Suprapubic skin (tissue), 4 donors: Measurements from ENCODE around the gene HSD17B4.

Experiments
- EP300 ChIP-seq: sonication (generic); formaldehyde crosslinking; IDR thresholded peaks from one replicate; pipeline ENCODE4 v1.6.1; 2017; ENCODE audit warnings: antibody characterized with exemption
- POLR2A ChIP-seq, 2 donors: fragments of 450-650 bp; IDR thresholded peaks; one replicate each; pipeline ENCODE4 v1.6.1; 2017; ENCODE audit warnings: antibody characterized with exemption in 2 of 2, mild to moderate bottlenecking in 2 of 2, moderate library complexity in 2 of 2
- POLR2AphosphoS5 ChIP-seq, 3 donors: sonication (generic); formaldehyde crosslinking; IDR thresholded peaks; one replicate each; pipeline ENCODE4 v1.6.1; 2017; ENCODE audit warnings: antibody characterized with exemption in 3 of 3
- TF ChIP-seq, protein P1 (sequence below), 2 donors: fragments of 200-600 bp in 1 of 2; fragments of 450-650 bp in 1 of 2; sonication (generic) in 1 of 2; IDR thresholded peaks; one replicate each; pipeline ENCODE4 v1.5.1; 2016 to 2019; ENCODE audit warnings: antibody characterized with exemption in 2 of 2, mild to moderate bottlenecking in 1 of 2, moderate library complexity in 1 of 2

- TF ChIP-seq, protein P1, sequence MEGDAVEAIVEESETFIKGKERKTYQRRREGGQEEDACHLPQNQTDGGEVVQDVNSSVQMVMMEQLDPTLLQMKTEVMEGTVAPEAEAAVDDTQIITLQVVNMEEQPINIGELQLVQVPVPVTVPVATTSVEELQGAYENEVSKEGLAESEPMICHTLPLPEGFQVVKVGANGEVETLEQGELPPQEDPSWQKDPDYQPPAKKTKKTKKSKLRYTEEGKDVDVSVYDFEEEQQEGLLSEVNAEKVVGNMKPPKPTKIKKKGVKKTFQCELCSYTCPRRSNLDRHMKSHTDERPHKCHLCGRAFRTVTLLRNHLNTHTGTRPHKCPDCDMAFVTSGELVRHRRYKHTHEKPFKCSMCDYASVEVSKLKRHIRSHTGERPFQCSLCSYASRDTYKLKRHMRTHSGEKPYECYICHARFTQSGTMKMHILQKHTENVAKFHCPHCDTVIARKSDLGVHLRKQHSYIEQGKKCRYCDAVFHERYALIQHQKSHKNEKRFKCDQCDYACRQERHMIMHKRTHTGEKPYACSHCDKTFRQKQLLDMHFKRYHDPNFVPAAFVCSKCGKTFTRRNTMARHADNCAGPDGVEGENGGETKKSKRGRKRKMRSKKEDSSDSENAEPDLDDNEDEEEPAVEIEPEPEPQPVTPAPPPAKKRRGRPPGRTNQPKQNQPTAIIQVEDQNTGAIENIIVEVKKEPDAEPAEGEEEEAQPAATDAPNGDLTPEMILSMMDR (IDR thresholded peaks at IDR 0.05), result no peak
- no peak for TF ChIP-seq POLR2A (IDR thresholded peaks at IDR 0.05)
- no peak for TF ChIP-seq EP300
- no peak for TF ChIP-seq POLR2AphosphoS5 (IDR thresholded peaks at IDR 0.05)
Observed at GRCh38 chr5:119452060-119452372, 281 bp upstream of the HSD17B4 start.
